Loucy (cell line): ENCODE data around the gene ANKS4B.

Experiments
- CTCF ChIP-seq: fragments of 200-600 bp; sonication (generic); conservative IDR thresholded peaks from 2 replicates; pipeline ENCODE4 v1.5.1; 2014; ENCODE audit warnings: mild to moderate bottlenecking, antibody characterized with exemption, low read length
- EZH2phosphoT487 ChIP-seq: fragments of 200-600 bp; IDR thresholded peaks from 2 replicates; pipeline ENCODE4 v1.6.1; 2018; ENCODE audit warnings: antibody characterized with exemption, mild to moderate bottlenecking, moderate library complexity, borderline replicate concordance

- TF ChIP-seq CTCF: no peak
- no peak for TF ChIP-seq EZH2phosphoT487
Observed at GRCh38 chr16:21233521-21234150, at the start of gene ANKS4B.
